HG03108 (cell line): ENCODE results near the gene AGAP1.

Experiments used
- ATAC-seq: cut with Tn5 transposase; IDR thresholded peaks from one replicate; pipeline ENCODE4 v1.9.1; 2021; ENCODE audit warnings: moderate library complexity; ENCODE audit not compliant: unreplicated experiment

Gene AGAP1

GRCh38 chr2:235530735-235531134 is 36.9 kb downstream of the AGAP1 start:
- no peak for ATAC-seq

DNA sequence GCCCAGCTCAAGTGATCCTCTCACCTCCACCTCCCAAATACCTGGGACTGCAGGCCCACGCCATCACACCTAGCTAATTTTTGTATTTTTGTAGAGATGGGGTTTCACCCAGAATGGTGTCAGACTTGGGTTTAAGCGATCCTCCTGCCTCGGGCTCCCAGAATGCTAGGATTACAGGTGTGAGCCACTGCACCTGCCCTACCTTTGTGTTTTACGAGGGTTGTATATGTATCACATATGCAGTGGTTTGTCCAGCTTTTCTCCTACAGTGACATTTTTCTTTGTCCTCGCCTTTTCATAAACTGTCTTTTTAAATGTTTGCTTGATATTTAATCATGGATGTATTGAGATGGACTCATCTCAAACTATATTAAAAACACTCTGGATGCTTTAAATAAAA is 38.5 kb downstream of the AGAP1 start:
- no peak for ATAC-seq

- no peak for ATAC-seq
Observed at GRCh38 chr2:235533198-235533597, 39.4 kb downstream of the AGAP1 start.

DNA sequence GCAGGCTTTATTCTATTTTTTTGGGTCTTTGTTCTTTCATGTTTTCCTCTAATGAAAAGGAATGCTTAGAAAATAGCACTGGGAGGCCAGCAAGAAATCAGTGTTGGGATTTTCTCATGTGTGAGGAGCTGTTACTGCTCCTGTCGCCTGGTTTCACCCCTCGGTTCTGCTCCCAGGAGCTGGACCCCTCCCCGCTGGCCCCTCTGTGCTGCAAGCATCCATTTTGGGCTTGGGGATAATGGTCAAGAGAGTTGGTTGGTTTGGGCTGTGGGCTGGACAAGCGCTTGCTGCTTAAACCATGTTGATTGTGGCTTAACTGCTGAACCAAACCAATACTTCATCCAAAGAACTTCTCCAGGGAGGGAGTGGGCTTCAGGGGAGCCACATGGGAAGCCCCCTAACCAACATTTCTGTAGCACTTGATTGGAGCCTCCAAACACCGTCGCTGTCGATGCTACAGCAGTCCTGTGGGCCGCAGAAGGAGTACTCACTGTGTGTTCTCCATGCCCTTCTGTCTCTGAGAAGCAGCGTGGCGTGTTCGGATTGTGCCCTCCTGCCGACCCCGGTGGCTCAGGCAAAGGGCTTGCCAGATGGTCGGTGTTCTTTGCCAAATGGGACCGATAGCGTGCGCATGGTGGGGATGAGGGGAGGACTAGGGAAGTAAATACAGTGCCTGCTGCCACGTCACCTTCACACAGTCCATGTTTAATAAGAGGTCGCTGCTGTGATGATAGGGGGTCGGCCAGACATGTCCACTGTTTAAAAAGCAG is 40.0 kb downstream of the AGAP1 start:
- ATAC-seq: no peak

DNA sequence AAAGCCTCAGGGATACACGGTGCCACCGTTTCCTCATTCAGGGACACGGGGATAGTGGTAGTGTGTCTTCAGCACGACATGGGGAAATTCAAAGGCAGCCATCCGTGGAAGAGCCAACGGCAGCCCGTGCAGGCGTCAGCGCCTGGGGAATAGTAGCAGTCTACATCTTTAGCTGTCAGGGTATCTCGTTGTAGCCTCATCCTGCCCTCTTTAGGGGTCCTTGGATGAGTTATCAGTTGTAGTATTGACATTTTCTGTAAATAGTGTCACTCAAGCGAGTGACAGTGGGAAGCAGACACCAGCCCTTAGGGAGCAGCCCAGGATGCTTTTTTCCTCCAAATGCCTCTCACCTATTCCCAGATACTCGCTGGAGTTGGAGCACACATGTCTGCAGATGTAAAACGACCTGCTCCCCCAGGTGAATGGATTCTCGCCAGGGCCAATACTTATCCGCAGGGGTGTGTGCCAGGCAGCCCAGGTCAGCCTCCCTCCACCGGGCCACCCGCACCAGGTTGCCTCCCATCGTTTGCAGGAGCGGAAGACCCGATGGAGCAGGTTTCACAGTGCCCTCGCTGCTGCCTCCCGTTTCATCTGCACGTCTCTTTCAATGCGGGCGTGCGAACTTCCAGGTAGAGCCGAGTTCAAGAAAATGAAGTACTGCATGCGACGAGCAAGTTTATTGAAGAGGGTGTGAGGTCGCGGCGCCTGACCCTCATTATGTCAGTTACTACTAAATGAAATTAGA is 41.0 kb downstream of the AGAP1 start:
- no peak for ATAC-seq

DNA sequence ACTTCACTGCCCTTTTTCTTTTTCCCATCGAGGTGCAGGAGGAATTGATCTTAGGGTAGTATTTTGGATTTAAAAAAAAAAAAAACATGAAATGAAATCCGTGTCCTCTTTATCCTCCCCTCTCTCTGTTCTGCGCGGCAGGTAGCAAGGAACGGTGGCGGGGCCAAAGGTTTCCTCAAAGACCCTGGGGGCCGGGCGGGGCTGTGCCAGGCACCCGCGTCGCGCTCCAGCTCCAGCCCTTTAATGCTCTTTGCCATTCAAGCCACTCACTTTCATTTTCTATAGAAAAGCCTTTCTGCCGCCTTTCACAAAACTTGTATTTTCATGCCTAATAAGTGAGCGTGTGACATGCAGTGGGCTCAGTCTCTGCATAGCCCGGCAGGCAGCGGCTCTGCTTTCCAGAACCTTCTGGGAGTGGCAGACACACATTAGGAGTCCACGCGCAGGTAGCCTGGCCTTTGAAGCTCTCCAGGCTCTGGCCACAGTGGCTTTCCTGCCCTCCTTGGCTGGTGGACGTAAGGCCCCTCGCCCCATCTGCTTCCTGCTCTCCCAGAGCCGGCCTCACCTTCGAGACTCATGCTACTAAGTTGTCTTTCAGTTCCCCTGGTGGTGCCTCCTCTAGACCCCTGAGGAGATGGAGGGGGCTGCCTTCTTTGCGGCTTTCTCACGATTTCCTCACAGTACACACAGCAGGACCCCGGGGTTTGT is 41.7 kb downstream of the AGAP1 start:
- no peak for ATAC-seq

DNA sequence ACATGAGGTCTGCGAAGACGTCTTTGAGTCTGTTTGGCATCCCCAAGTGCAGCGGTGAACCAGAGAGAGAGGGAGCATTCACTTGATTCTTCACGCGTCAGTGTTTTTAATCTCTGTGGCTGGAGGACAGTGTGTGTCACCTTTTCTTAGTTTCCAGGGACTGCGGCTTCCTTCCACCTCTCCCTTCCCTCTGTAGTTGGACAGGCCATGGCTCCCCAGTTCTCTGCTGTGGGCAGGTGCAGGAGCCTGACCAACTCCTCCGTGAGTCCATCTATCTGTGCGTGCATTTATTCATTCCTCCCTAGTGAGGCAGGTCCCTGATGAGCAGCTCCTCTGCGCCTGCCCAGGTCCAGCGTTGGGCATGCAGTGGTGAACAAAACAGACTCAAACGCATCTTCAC is 42.9 kb downstream of the AGAP1 start:
- no peak for ATAC-seq

GRCh38 chr2:235537186-235537585 is 43.3 kb downstream of the AGAP1 start:
- ATAC-seq: no peak

DNA sequence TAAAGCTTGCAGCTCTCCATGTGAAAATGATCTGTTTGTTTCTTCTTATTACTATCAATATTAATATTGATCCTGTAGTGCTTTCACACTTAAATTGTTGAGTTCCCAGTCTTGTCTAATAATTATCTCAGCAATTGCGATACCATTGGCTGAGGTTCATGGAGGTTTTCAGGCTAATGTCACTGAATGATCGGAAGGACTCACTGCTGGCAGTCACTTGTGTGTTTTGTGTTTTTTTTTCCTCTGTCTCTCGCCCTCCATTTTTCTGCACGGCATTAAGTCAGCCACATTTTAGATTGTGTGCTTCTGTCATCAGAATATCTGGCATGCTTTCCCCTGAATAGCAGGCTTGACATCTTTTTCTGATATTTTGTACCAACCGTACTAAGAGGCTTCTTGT is 43.7 kb downstream of the AGAP1 start:
- no peak for ATAC-seq

DNA sequence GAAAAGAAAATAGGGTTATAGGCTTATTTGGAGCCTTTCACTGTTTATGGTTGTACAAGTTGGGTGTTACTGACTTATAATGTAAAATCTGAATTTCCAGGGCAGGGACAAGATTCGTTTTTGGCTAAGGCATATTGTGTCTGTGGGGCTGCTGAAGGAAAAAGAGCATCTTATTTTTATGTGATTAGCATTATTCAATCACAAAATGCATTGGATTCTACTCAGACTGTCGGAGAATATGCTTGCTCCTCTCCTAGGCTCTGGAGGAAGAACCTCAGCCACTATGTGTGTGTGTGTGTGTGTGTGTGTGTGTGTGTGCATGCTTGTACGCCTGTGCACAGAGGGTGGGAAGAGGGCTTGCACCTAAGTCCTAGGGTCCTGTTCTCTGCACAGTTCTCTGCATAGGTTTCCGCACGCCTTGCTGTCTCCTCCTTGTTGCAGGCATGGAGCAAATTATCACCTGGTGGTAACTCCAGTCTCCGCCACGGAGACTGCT is 44.3 kb downstream of the AGAP1 start:
- no peak for ATAC-seq

DNA sequence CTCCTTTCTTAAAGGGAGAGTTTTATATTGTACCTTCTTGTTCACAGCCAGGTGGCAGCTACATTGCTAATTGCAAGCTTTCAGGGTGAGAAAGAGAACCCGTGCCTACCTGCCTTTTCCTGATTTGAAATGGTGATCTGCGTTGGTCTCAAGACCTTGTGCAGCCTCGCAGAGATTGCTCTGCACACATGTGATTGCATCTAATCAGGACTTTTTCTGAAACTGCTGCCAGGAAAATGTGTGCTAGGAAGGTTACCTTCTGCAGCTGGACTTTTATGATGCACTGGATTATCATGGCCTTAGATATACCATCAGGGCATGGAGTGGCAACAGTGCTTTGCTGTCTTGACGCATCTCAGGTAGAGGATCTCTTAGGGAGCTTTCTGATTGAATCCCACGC is 45.1 kb downstream of the AGAP1 start:
- no peak for ATAC-seq

DNA sequence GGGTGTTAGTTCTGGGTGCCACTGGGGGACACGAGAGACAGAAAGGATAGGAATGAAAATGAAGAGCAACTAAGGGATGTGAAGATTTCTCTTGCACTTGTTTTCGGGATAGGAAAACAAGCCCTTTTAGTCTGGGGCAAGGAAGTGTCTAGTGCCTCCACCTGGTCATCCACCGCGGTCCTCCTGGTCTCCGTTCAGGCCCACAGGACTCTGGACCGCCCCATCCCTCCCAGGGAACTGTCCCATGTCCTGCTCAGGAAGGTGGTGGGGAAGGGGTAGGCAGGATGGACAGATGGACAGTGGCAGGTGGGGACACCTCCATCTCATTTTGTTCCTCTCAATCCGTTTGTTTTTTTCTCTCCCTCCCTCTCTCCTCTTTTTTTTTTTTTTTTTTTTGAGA is 45.9 kb downstream of the AGAP1 start:
- no peak for ATAC-seq

GRCh38 chr2:235541016-235541415 is 47.2 kb downstream of the AGAP1 start:
- no peak for ATAC-seq

DNA sequence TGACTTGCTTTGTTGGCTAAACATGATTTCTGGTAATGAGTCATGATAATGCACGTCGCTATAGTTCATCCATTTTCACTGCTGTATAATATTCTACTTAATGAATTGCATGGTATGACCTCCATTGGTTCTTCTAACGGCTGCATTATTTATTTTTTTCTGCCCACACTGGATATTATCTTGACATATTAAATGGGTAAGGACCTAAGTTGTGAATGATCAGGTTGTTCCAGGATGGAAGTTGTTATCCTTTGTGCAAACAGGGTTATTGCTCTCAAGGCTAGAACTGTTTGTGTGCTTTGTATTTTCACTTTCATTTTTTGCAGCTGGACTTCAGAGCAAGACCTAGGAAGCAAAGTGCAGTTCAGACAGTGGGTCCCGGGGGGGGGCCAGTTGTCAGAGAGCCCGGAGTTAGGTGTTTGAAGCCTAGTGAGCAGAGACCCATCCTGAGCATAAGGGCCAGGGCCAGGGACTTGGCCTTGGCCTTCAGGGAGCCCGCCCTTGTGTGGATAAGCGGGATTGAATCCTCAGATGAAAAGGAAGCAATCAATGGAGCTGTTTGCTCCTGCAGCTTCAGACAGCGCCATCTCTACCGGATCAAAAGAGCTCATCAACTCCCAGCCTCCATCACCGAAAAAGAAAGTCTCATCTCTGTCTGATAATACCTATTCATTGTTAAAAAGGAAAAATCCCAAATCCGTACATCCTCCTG is 48.2 kb downstream of the AGAP1 start:
- ATAC-seq: no peak

DNA sequence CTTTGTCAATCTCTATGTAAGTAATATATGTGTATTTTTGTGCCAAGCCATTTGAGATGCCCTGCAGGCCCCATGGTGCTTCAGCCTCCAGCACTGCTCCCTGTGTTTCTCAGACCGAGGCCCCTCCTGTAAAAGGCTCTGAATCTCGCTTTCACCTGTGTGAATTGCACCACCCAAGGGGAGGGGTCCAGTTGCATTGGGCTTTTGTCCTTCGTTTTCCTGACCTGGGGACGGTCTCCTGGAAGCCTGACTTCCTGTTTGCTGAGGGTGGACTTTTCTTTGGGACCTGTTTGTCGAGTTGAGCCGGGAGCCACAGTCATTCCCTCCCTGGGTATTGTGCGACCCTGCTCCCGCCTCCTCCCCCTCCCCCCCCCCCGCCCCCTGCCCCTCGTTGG is 48.9 kb downstream of the AGAP1 start:
- no peak for ATAC-seq

- ATAC-seq: no peak
Observed at GRCh38 chr2:235543128-235543750, 49.4 kb downstream of the AGAP1 start.

GRCh38 chr2:235543851-235544688 is 50.2 kb downstream of the AGAP1 start:
- ATAC-seq: no peak

- no peak for ATAC-seq
Observed at GRCh38 chr2:235544689-235544969, 50.8 kb downstream of the AGAP1 start.

GRCh38 chr2:235545339-235546150 is 51.7 kb downstream of the AGAP1 start:
- no peak for ATAC-seq
